ENCODE measurements around the gene DLGAP3. TPM values are rescaled to one million over a fixed set of nuclear protein-coding genes. Genes with fewer than 3 reads are reported as not detected.

The DLGAP3 gene
- total and polyA plus RNA-seq, 4 donors: 0.10 to 0.89 (median 0.22) TPM

- peaks cover 7 to 14% (median 10%) of the 10 kb centered on the region in 4 donors for H3K36me3 ChIP-seq (ENCODE audit: control insufficient read depth in 4 of 4, insufficient read depth in 4 of 4, low read length in 4 of 4)
- WGBS, 2 donors: 1 to 2% methylated on average over 47 of the region's 47 CpGs
- H3K4me3 ChIP-seq: peak within 1 kb of the TSS; percentile 78
- H3K4me1 ChIP-seq (ENCODE audit: control insufficient read depth in 5 of 5, insufficient read depth in 5 of 5, low read length in 5 of 5): peaks cover 0 to 14% (median 10%) of the 10 kb centered on the region in 5 donors
- peaks cover 0 to 7% (median 0%) of the 10 kb centered on the region in 3 donors for H3K27me3 ChIP-seq (ENCODE audit: control insufficient read depth in 3 of 3, insufficient read depth in 3 of 3, low read length in 2 of 3)
- H3K9me3 ChIP-seq (ENCODE audit: control insufficient read depth in 4 of 4, insufficient read depth in 3 of 4, low read length in 3 of 4): no peaks in the 10 kb centered on the region
- peak within 1 kb of the TSS; percentile 74 to 88 for H3K27ac ChIP-seq (ENCODE audit: low read depth in 1 of 2, low read length in 1 of 2)
- peak within 1 kb of the TSS; percentile 73 to 82 for H3K9ac ChIP-seq (ENCODE audit: insufficient read depth in 1 of 2, low read length in 2 of 2)
- TF ChIP-seq CTCF (IDR thresholded peaks at IDR 0.05; ENCODE audit: control extremely low read depth, extremely low read depth): peak; percentile 87
- ATAC-seq (ENCODE audit: insufficient read depth, low FRiP score) (peak; percentile 98), DNase-seq (peak; percentile 90 to 94 (median 90))
Measured at GRCh38 chr1:34859446-34860200, 69.8 kb downstream of the DLGAP3 start, which contains the start of gene SMIM12. Gene SMIM12 (minus strand): TSS chr1:34859749. CDS start chr1:34855977, 3,772 bp downstream.

DNA sequence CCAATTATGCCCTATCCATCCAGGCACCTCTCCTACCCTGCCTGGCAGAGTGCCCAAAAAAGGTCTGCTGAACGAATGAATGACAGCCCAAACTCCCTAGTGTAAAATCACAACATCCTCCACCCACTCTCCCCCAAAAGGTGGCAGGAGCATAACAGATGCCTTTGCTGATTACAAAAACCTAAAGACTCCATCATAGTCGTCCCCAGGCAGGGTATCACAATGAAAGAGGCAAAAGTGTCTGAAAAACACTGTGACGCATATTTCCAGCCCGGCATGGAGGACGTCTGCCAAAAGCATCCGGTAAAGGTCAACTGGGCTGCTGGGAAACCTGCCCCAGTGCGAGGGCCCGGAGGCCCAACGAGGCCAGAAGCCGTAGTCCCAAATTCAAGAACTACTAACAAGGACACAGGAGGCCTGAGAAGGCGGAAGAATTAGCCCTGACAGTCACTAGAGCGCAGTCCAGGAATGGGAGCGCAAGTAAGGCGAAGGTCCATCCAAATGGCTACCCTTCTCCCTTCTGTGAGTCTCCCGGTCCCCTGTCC, 70.5 kb downstream of the DLGAP3 start:
- peak overlapping the region; percentile 78 for H3K4me3 ChIP-seq
- TF ChIP-seq CTCF (IDR thresholded peaks at IDR 0.05; ENCODE audit: control extremely low read depth, extremely low read depth): no peak
- H3K27me3 ChIP-seq (ENCODE audit: control insufficient read depth in 3 of 3, insufficient read depth in 3 of 3, low read length in 2 of 3): peaks cover 0 to 7% (median 0%) of the 10 kb centered on the region in 3 donors
- DNase-seq (peak in 1 of 3 donors; percentile 20), ATAC-seq (ENCODE audit: insufficient read depth, low FRiP score) (peak; percentile 6)
- H3K36me3 ChIP-seq (ENCODE audit: control insufficient read depth in 4 of 4, insufficient read depth in 4 of 4, low read length in 4 of 4): peaks cover 8 to 15% (median 12%) of the 10 kb centered on the region in 4 donors
- H3K4me1 ChIP-seq (ENCODE audit: control insufficient read depth in 5 of 5, insufficient read depth in 5 of 5, low read length in 5 of 5): peaks cover 0 to 14% (median 10%) of the 10 kb centered on the region in 5 donors
- H3K9ac ChIP-seq (ENCODE audit: insufficient read depth in 1 of 2, low read length in 2 of 2): peak overlapping the region; percentile 73 to 82
- H3K27ac ChIP-seq (ENCODE audit: low read depth in 1 of 2, low read length in 1 of 2): peak overlapping the region; percentile 74 to 88
- 0 to 1% methylated on average over 15 of the region's 15 CpGs for WGBS, 2 donors
- no peaks in the 10 kb centered on the region for H3K9me3 ChIP-seq (ENCODE audit: control insufficient read depth in 4 of 4, insufficient read depth in 3 of 4, low read length in 3 of 4)

- H3K27me3 ChIP-seq (ENCODE audit: control insufficient read depth in 3 of 3, insufficient read depth in 3 of 3, low read length in 2 of 3): no peaks in the 10 kb centered on the region
- no peak for TF ChIP-seq CTCF (IDR thresholded peaks at IDR 0.05; ENCODE audit: control extremely low read depth, extremely low read depth)
Measured at GRCh38 chr1:34856697-34857096, 72.8 kb downstream of the DLGAP3 start.

More at GRCh38 chr1:34856697-34857096, 72.8 kb downstream of the DLGAP3 start:
- ATAC-seq (ENCODE audit: insufficient read depth, low FRiP score): no peak
- peaks cover 8 to 17% (median 13%) of the 10 kb centered on the region in 4 donors for H3K36me3 ChIP-seq (ENCODE audit: control insufficient read depth in 4 of 4, insufficient read depth in 4 of 4, low read length in 4 of 4)
- H3K4me1 ChIP-seq (ENCODE audit: control insufficient read depth in 5 of 5, insufficient read depth in 5 of 5, low read length in 5 of 5): peaks cover 0 to 14% (median 10%) of the 10 kb centered on the region in 5 donors
- DNase-seq: no peak
- H3K4me3 ChIP-seq: no peak overlapping the region
- no peak overlapping the region for H3K27ac ChIP-seq (ENCODE audit: low read depth in 1 of 2, low read length in 1 of 2)
- no peak overlapping the region for H3K9ac ChIP-seq (ENCODE audit: insufficient read depth in 1 of 2, low read length in 2 of 2)
- no peaks in the 10 kb centered on the region for H3K9me3 ChIP-seq (ENCODE audit: control insufficient read depth in 4 of 4, insufficient read depth in 3 of 4, low read length in 3 of 4)
- 92 to 94% methylated on average over 6 of the region's 6 CpGs for WGBS, 2 donors
